HK-2 (cell line): ENCODE data around the gene NYNRIN.
"Not testable (repeated sequence)": the region's sequence is repeated elsewhere in the genome, so short reads cannot be mapped to it uniquely, and the experiment has no call there.

Source experiments
- DNase-seq: peaks from one replicate; pipeline ENCODE4 v3.0.0-alpha.2; 2018; ENCODE audit not compliant: unreplicated experiment

Gene NYNRIN

DNA sequence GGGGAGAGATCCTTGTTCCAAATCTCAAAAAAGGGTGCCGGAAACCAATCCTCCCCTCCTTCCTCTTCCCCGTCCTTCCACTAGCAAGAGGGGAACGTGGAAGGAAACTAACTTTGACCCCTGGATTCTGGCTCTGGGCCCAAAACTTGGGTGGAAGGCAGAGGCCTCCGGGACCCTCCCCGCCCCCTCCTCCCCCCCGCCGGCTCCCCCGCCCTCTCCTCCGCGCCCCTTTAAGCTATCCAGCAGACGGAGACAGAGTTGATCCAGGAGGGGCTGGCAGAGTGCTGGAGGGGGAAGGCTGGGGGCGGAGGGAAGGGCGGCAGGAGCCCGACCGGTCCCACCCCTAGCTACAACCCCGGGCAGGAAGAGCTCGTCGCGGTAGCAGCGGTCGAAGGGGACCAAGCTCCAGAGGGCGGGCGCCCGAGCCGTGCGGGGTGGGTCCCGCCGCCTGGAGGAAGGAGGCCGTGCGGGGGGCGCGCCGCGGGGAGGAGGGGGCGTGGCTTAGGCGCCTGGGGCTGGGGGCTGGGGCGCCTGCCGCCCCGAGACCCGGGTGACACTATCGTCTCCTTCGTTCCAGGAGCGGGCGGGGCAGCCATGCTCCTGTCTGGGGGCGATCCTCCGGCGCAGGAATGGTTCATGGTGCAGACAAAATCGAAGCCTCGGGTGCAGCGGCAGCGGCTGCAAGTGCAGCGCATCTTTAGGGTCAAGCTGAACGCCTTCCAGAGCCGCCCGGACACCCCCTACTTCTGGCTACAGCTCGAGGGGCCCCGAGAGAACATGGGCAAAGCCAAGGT, at the start of gene NYNRIN:
NYNRIN (plus strand) TSS at position 351 of the 794 bp plus-strand sequence; CDS start at position 595, 244 bp downstream.
- DNase-seq, result no peak

GRCh38 chr14:24349742-24350141, 49.1 kb upstream of the NYNRIN start:
- DNase-seq, result no peak

GRCh38 chr14:24351517-24351916, 47.3 kb upstream of the NYNRIN start:
- no peak for DNase-seq

- no peak for DNase-seq
Measured at GRCh38 chr14:24353559-24354481, 45.0 kb upstream of the NYNRIN start.

DNA sequence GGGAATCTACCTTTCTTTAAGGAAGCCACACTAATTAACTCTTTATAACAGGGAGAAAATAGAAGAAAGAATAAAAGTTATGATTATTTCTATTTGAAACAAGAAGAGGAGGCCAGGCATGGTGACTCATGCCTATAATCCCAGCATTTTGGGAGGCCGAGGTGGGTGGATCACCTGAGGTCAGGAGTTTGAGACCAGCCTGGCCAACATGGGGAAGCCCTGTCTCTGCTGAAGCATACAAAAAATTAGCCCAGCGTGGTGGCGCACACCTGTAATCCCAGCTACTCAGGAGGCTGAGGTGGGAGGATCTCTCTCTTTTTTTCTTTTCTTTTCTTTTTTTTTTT, 44.3 kb upstream of the NYNRIN start:
- DNase-seq, result not testable (repeated sequence)

- DNase-seq, result no peak
Measured at GRCh38 chr14:24355009-24355408, 43.8 kb upstream of the NYNRIN start.

- no peak for DNase-seq
Measured at GRCh38 chr14:24356208-24356607, 42.6 kb upstream of the NYNRIN start.

- no peak for DNase-seq
Measured at GRCh38 chr14:24360281-24360680, 38.5 kb upstream of the NYNRIN start.

GRCh38 chr14:24361326-24361725, 37.5 kb upstream of the NYNRIN start:
- DNase-seq, result no peak

DNA sequence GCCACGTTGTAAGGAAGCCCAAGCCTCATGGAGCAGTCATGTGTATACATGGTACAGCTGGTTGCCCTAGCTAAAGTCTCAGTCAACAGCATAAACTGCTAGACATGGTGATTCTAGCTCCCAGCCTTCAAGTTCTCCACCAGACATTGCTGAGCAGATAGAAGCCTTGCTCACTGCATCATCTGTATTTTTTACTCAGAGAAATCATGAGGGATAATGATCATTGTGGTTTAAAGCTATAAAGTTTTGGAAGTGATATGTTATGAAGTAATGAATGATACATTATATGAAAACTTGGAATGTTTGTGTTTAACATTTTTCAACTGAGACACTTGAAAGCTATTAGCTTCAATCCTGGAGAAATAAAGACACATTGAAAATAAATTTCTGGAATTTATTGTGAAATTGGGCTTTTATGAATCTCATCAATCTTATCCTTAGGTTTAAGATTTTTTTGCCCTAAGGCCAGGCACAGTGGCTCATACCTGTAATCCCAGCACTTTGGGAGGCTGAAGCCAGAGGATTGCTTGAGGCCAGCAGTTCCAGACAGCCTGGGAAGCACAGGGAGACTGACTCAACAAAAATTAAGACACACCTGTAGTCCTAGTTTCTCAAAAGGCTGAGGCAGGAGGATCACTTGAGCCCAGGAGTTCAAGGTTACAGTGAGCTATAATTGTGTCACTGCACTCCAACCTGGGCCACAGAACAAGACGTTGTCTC, 36.4 kb upstream of the NYNRIN start:
- no peak for DNase-seq

DNA sequence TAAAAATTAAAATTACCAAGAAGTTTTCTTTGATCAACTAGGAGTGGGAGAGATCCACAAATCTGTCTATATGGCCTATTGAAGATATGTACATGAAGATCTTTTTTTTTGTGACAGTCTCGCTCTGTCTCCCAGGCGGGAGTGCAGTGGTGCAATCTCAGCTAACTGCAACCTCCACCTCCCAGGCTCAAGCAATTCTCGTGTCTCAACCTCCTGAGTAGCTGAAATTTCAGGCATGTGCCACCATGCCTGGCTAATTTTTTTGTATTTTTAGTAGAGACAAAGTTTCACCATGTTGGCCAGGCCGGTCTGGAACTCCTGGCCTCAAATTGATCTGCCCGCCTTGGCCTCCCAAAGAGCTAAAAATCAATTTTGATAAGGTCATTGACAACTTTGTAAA, 35.4 kb upstream of the NYNRIN start:
- no peak for DNase-seq

DNA sequence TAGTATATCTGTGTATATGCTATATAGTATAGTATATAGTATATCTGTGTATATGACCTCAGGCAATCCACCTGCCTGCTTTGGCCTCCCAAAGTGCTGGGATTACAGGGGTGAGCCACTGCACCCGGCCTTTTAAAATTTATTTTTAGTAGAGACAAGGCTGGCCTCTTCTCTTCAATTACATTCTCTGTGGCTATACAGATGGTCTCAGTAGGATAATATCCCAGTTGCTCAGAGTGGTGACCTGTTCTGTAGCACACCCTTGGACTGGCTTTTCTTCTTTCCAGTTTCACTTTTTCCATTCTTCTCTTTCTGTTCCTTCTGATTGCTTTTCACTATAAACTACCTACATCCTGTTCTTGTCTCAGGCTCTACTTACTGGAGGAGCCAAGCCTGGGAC, 34.0 kb upstream of the NYNRIN start:
- no peak for DNase-seq

- peak; percentile 80 for DNase-seq
Measured at GRCh38 chr14:24365600-24366412, 33.0 kb upstream of the NYNRIN start.

- DNase-seq, result no peak
Measured at GRCh38 chr14:24366413-24366720, 32.4 kb upstream of the NYNRIN start.

GRCh38 chr14:24366721-24367513, 31.9 kb upstream of the NYNRIN start:
- peak; percentile 62 for DNase-seq

DNA sequence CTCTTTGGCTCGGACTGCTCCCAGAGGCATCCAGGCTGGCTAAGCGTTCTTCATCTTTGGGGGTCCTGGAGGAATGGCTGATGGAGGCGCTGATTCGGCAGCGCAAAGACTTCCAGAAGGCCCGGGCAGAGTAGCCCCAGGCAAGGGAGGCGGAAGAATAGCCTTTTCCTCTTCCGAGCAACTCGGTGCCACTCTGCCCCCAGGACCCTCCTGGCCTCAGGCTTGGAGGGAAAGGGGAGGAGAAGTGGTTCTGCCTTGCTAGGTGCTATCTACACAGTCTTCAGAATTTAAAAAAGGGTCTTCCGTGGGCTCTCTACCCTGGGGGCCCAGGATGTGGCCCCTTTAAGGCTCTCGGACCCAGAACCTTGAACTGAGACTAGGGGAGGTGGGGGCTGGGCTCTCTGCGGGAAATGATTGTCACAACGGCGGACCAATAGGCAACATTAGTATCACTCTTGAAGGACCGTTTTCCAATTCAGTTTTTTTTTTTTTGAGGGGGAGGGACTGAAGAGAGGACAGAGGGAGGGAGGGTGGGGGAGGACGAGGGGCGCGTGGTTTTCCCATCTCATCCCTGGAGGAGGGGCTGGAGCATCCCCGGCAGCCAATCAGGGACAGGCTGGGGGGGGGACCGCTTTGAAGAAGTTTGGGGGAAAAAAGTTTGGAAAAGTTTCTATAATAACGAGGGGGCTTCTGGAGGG, 31.1 kb upstream of the NYNRIN start, which contains the start of gene NFATC4:
NFATC4 (plus strand) TSS at position 671 of the 698 bp plus-strand sequence. CDS start 157 bp downstream, outside the sequence.
- DNase-seq, result peak; percentile 24

DNA sequence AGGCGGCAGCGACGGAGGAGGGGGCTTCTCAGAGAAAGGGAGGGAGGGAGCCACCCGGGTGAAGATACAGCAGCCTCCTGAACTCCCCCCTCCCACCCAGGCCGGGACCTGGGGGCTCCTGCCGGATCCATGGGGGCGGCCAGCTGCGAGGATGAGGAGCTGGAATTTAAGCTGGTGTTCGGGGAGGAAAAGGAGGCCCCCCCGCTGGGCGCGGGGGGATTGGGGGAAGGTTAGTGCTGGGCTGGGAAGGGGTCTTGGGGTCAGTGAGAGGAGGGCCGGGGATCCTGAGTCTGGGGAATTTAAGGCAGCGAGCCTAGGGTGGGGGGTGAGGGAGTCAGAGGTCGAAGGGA, 30.6 kb upstream of the NYNRIN start:
- no peak for DNase-seq

GRCh38 chr14:24368562-24369252, 30.1 kb upstream of the NYNRIN start:
- no peak for DNase-seq

GRCh38 chr14:24369463-24369862, 29.3 kb upstream of the NYNRIN start:
- DNase-seq, result no peak
